ENCODE measurements around the gene RUNX1.
A peak's percentile ranks its signal among the peaks of the same experiment; 100 is the strongest.

The RUNX1 gene

DNA sequence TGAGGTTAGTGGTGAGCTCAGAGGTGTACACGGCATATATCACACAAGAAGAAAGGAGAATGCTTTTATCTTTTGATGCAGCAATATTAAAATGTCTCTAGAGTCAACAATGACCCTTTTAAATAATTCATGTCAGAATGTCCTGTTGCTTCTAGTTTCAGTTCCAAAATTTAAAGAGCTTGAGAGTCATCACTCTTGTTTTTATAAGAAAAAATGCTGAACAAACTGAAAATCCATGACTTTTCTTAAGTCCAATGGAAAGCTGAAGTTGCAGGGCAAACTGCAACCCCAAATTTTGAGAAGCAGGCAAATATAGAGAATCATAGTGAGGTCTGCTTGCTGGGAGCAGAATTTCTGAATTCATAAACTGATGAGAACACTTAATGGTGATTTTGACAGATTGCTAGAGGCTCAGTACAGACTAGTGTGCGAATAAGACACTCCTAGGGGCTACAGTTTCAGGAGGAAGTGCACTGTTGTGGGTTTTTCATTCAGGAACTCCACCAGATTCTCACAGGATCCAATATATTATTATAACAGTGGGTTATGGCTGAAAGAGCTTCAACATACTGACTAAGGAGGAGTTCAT lies 245.2 kb downstream of the RUNX1 start:
- WGBS (ENCODE audit: extremely low coverage, insufficient coverage, low lambda C conversion rate): no CpG with 5 or more reads among the region's 2 CpGs
- H3K79me1 ChIP-seq (ENCODE audit: low read length): no peaks in the 10 kb centered on the region
- H3K36me3 ChIP-seq (ENCODE audit: control insufficient read depth, insufficient read depth, low read length): no peaks in the 10 kb centered on the region
- H3K9ac ChIP-seq (ENCODE audit: low read length): no peak overlapping the region
- no peak overlapping the region for H3K4me3 ChIP-seq (ENCODE audit: low read length)
- H3K18ac ChIP-seq (ENCODE audit: low read length): no peak overlapping the region
- no peak overlapping the region for H3K4me2 ChIP-seq (ENCODE audit: low read length)
- no peak overlapping the region for H2BK5ac ChIP-seq (ENCODE audit: low read length)
- H3K4ac ChIP-seq (ENCODE audit: low read depth, low read length): no peak overlapping the region
- H2AK5ac ChIP-seq (ENCODE audit: low read length): no peak overlapping the region
- no peak overlapping the region for H4K8ac ChIP-seq (ENCODE audit: low read depth, low read length)
- H2BK120ac ChIP-seq (ENCODE audit: low read depth, low read length): no peak overlapping the region
- H3K4me1 ChIP-seq (ENCODE audit: control insufficient read depth, low read depth, low read length): no peaks in the 10 kb centered on the region
- DNase-seq: no peak
- H3K27me3 ChIP-seq (ENCODE audit: insufficient read depth, low read length, poor library complexity): no peaks in the 10 kb centered on the region
- H3K23ac ChIP-seq (ENCODE audit: low read length): no peak overlapping the region
- no peak overlapping the region for H3K27ac ChIP-seq (ENCODE audit: low read depth, low read length)
- H4K5ac ChIP-seq (ENCODE audit: low read length): no peak overlapping the region
- no peak overlapping the region for H3K56ac ChIP-seq (ENCODE audit: low read length)
- no peak overlapping the region for H2BK15ac ChIP-seq (replicated peaks; ENCODE audit: low read depth)
- H3K79me2 ChIP-seq (ENCODE audit: control insufficient read depth, insufficient read depth, low read length): no peaks in the 10 kb centered on the region

DNA sequence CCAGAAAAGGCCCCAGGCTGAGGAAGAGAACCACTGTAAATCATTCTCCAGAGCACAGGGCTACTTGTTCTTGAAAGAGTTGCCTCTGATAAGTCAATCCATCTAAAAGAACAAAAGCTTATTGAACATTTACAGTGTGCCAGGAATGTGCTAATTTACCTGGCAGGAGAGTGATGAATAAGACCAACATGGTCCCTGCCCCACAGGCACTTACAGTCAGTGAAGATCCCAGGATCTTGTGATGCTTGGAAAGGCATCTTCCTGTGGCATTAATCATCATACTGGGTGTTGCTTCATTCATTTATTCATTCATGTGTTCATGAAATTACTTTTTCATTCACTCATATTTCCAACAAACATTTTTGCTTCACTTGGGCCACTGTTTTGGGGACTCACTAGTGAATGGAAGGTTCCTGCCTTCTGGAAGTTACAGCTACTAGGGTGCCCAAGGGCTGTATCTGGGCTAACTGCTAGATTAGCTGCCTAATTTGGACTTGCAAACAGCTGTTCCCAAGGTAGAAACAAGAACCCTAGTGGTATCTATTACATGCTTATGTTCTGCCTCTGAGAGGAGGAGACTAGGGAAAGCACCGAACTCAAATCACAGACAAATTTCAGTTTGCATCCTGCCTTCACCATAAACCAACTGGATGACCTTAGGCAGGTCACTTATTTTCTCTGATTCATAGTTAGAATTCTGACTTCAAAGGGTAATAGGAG lies 246.8 kb downstream of the RUNX1 start:
- Histone ChIP-seq H2BK15ac (replicated peaks; ENCODE audit: low read depth) (no peak overlapping the region), H3K18ac (ENCODE audit: low read length) (no peak overlapping the region), H3K56ac (ENCODE audit: low read length) (no peak overlapping the region), H3K27ac (ENCODE audit: low read depth, low read length) (no peak overlapping the region), H2BK5ac (ENCODE audit: low read length) (no peak overlapping the region), H3K4ac (ENCODE audit: low read depth, low read length) (no peak overlapping the region), H3K79me2 (ENCODE audit: control insufficient read depth, insufficient read depth, low read length) (no peaks in the 10 kb centered on the region), H3K4me3 (ENCODE audit: low read length) (no peak overlapping the region), H3K79me1 (ENCODE audit: low read length) (no peaks in the 10 kb centered on the region), H3K27me3 (ENCODE audit: insufficient read depth, low read length, poor library complexity) (no peaks in the 10 kb centered on the region), H3K4me2 (ENCODE audit: low read length) (no peak overlapping the region), H2BK120ac (ENCODE audit: low read depth, low read length) (no peak overlapping the region), H2AK5ac (ENCODE audit: low read length) (no peak overlapping the region), H3K9ac (ENCODE audit: low read length) (no peak overlapping the region), H3K23ac (ENCODE audit: low read length) (no peak overlapping the region), H3K4me1 (ENCODE audit: control insufficient read depth, low read depth, low read length) (no peaks in the 10 kb centered on the region), H4K5ac (ENCODE audit: low read length) (no peak overlapping the region), H3K36me3 (ENCODE audit: control insufficient read depth, insufficient read depth, low read length) (no peaks in the 10 kb centered on the region), H4K8ac (ENCODE audit: low read depth, low read length) (no peak overlapping the region)
- WGBS (ENCODE audit: extremely low coverage, insufficient coverage, low lambda C conversion rate): no CpG with 5 or more reads among the region's 1 CpG
- DNase-seq: no peak

DNA sequence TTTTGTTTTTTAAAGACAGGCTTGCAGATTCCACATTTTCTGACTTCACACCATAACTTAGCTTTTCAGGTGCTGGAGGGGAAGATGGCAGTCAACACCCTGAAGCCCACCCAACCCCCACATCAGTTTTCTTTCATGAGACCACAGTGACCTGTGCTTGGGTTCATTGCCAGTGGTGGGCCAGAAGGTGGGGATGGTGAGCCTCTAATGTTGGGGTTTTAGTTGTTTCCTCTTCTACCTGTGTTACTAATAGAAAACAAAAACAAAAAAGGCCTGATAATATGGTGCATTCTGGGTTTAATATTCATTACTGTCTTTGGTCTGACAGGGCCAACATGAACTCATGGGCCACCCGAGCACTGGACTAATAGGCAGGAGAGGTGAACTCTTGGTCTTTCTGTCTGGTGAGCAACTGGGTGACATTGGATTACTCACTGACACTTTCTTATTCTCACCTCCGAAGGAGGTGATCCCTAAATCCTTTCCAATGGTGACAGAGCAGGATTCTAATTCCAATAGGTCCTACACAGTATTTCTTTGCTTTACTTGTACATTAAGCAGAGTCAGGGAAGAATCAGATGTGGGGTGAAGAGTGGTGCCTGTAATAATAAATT lies 247.5 kb downstream of the RUNX1 start:
- H2BK15ac ChIP-seq (replicated peaks; ENCODE audit: low read depth): no peak overlapping the region
- no peaks in the 10 kb centered on the region for H3K79me1 ChIP-seq (ENCODE audit: low read length)
- H2BK5ac ChIP-seq (ENCODE audit: low read length): no peak overlapping the region
- H4K5ac ChIP-seq (ENCODE audit: low read length): no peak overlapping the region
- no peak overlapping the region for H3K4me3 ChIP-seq (ENCODE audit: low read length)
- H3K9ac ChIP-seq (ENCODE audit: low read length): no peak overlapping the region
- no peaks in the 10 kb centered on the region for H3K4me1 ChIP-seq (ENCODE audit: control insufficient read depth, low read depth, low read length)
- no peak overlapping the region for H3K4ac ChIP-seq (ENCODE audit: low read depth, low read length)
- H3K56ac ChIP-seq (ENCODE audit: low read length): no peak overlapping the region
- no peak overlapping the region for H3K27ac ChIP-seq (ENCODE audit: low read depth, low read length)
- H3K36me3 ChIP-seq (ENCODE audit: control insufficient read depth, insufficient read depth, low read length): no peaks in the 10 kb centered on the region
- DNase-seq: peak; percentile 68
- H3K23ac ChIP-seq (ENCODE audit: low read length): no peak overlapping the region
- no peak overlapping the region for H3K18ac ChIP-seq (ENCODE audit: low read length)
- no peak overlapping the region for H2BK120ac ChIP-seq (ENCODE audit: low read depth, low read length)
- H3K27me3 ChIP-seq (ENCODE audit: insufficient read depth, low read length, poor library complexity): no peaks in the 10 kb centered on the region
- no peaks in the 10 kb centered on the region for H3K79me2 ChIP-seq (ENCODE audit: control insufficient read depth, insufficient read depth, low read length)
- no CpG with 5 or more reads among the region's 2 CpGs for WGBS (ENCODE audit: extremely low coverage, insufficient coverage, low lambda C conversion rate)
- H2AK5ac ChIP-seq (ENCODE audit: low read length): no peak overlapping the region
- no peak overlapping the region for H3K4me2 ChIP-seq (ENCODE audit: low read length)
- no peak overlapping the region for H4K8ac ChIP-seq (ENCODE audit: low read depth, low read length)

DNA sequence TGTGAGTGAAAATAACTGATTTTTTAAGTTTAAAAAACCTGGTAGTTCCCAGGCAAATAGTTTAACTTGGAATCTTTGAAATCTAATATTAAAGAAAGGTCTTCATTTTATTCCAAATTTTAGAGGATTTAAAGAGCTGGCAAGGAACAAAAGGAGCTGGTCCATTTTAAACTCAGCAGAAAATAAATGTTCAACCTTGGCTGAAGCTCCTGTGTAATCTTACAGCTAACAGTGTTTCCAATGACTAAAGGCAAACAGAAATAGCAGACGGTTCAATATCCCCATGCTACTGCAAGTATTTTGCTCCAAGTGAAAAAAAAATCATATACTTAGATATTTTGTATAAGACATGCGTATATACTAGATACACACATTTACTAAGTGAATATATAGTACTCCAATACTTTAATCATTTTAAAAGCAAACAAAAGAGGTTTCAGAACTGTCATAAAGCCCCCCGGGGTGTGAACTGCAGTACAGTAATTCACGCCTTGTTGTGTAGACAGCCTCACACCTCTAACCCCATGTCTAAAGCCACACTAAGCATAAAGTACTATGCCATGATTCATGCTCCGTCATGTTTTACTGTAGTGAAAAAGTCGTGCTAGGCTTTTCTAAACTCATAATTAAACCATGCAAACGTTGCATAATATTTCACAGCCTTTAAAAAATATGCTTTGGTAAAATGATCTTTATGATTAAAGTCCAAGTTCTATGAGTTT lies 248.1 kb downstream of the RUNX1 start:
- Histone ChIP-seq H3K4me3 (ENCODE audit: low read length) (no peak overlapping the region), H3K4me2 (ENCODE audit: low read length) (no peak overlapping the region), H2BK15ac (replicated peaks; ENCODE audit: low read depth) (no peak overlapping the region), H2BK120ac (ENCODE audit: low read depth, low read length) (no peak overlapping the region), H3K9ac (ENCODE audit: low read length) (no peak overlapping the region), H3K36me3 (ENCODE audit: control insufficient read depth, insufficient read depth, low read length) (no peaks in the 10 kb centered on the region), H3K79me2 (ENCODE audit: control insufficient read depth, insufficient read depth, low read length) (no peaks in the 10 kb centered on the region), H2BK5ac (ENCODE audit: low read length) (no peak overlapping the region), H3K4me1 (ENCODE audit: control insufficient read depth, low read depth, low read length) (no peaks in the 10 kb centered on the region), H4K5ac (ENCODE audit: low read length) (no peak overlapping the region), H3K27ac (ENCODE audit: low read depth, low read length) (no peak overlapping the region), H2AK5ac (ENCODE audit: low read length) (no peak overlapping the region), H4K8ac (ENCODE audit: low read depth, low read length) (no peak overlapping the region), H3K27me3 (ENCODE audit: insufficient read depth, low read length, poor library complexity) (no peaks in the 10 kb centered on the region), H3K23ac (ENCODE audit: low read length) (no peak overlapping the region), H3K18ac (ENCODE audit: low read length) (no peak overlapping the region), H3K56ac (ENCODE audit: low read length) (no peak overlapping the region), H3K79me1 (ENCODE audit: low read length) (no peaks in the 10 kb centered on the region), H3K4ac (ENCODE audit: low read depth, low read length) (no peak overlapping the region)
- no CpG with 5 or more reads among the region's 7 CpGs for WGBS (ENCODE audit: extremely low coverage, insufficient coverage, low lambda C conversion rate)
- peak; percentile 18 for DNase-seq

DNA sequence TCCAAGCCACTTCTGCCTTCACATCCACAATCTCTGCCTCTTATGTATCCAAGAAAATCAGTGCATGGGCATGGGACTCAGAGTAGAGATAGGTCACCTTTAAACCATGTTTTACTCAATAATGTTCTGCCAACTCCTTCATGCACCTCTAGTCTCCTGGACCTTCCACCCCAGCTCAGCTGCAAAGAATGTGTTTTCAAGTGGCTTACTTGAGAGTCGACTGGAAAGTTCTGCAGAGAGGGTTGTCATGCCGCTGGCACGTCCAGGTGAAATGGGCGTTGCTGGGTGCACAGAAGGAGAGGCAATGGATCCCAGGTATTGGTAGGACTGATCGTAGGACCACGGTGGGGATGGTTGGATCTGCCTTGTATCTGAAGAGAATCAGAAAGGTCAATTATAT lies 250.0 kb downstream of the RUNX1 start:
- no peak overlapping the region for H4K8ac ChIP-seq (ENCODE audit: low read depth, low read length)
- H3K79me2 ChIP-seq (ENCODE audit: control insufficient read depth, insufficient read depth, low read length): no peaks in the 10 kb centered on the region
- no peak overlapping the region for H3K9ac ChIP-seq (ENCODE audit: low read length)
- no peak overlapping the region for H3K18ac ChIP-seq (ENCODE audit: low read length)
- no peak overlapping the region for H3K27ac ChIP-seq (ENCODE audit: low read depth, low read length)
- no peaks in the 10 kb centered on the region for H3K27me3 ChIP-seq (ENCODE audit: insufficient read depth, low read length, poor library complexity)
- no peak overlapping the region for H3K4me3 ChIP-seq (ENCODE audit: low read length)
- H4K5ac ChIP-seq (ENCODE audit: low read length): no peak overlapping the region
- H3K4ac ChIP-seq (ENCODE audit: low read depth, low read length): no peak overlapping the region
- no peak overlapping the region for H3K23ac ChIP-seq (ENCODE audit: low read length)
- no peak overlapping the region for H2AK5ac ChIP-seq (ENCODE audit: low read length)
- no peak overlapping the region for H3K56ac ChIP-seq (ENCODE audit: low read length)
- WGBS (ENCODE audit: extremely low coverage, insufficient coverage, low lambda C conversion rate): no CpG with 5 or more reads among the region's 6 CpGs
- no peaks in the 10 kb centered on the region for H3K36me3 ChIP-seq (ENCODE audit: control insufficient read depth, insufficient read depth, low read length)
- H3K4me1 ChIP-seq (ENCODE audit: control insufficient read depth, low read depth, low read length): no peaks in the 10 kb centered on the region
- no peak overlapping the region for H2BK120ac ChIP-seq (ENCODE audit: low read depth, low read length)
- H2BK15ac ChIP-seq (replicated peaks; ENCODE audit: low read depth): no peak overlapping the region
- H3K4me2 ChIP-seq (ENCODE audit: low read length): no peak overlapping the region
- H2BK5ac ChIP-seq (ENCODE audit: low read length): no peak overlapping the region
- H3K79me1 ChIP-seq (ENCODE audit: low read length): no peaks in the 10 kb centered on the region
- no peak for DNase-seq
